ENCODE data around the gene MN1.
A peak's percentile ranks its signal among the peaks of the same experiment; 100 is the strongest.

MN1 gene

GRCh38 chr22:27815826-27816530 is 14.4 kb upstream of the MN1 start:
- TF ChIP-seq, protein P1, sequence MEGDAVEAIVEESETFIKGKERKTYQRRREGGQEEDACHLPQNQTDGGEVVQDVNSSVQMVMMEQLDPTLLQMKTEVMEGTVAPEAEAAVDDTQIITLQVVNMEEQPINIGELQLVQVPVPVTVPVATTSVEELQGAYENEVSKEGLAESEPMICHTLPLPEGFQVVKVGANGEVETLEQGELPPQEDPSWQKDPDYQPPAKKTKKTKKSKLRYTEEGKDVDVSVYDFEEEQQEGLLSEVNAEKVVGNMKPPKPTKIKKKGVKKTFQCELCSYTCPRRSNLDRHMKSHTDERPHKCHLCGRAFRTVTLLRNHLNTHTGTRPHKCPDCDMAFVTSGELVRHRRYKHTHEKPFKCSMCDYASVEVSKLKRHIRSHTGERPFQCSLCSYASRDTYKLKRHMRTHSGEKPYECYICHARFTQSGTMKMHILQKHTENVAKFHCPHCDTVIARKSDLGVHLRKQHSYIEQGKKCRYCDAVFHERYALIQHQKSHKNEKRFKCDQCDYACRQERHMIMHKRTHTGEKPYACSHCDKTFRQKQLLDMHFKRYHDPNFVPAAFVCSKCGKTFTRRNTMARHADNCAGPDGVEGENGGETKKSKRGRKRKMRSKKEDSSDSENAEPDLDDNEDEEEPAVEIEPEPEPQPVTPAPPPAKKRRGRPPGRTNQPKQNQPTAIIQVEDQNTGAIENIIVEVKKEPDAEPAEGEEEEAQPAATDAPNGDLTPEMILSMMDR (conservative IDR thresholded peaks at IDR 0.05; ENCODE audit: control insufficient read depth, insufficient read depth, low read depth, low read length), result no peak
- DNase-seq (ENCODE audit: low read depth), result no peak
- no peak overlapping the region for H3K4me3 ChIP-seq (ENCODE audit: control insufficient read depth, low read depth, low read length)

DNA sequence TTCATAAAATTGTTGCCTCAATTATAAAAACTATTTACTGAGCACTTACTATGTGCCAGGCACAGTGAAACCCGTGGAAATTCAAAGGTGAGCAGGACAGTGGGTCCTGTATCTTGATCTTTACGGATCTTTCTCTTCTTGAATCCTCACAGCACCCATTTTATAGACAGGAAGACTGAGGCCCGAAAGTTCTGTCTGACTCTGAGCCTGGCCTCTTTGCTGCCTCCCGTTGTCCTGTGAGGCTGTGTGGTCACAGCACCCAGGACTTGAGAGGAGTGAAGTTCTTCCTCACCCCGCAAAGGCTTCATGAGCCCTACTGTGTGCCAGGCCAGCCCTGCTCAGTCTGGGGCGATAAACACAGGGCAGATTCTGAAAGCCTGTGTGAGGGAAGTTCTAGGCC is 13.4 kb upstream of the MN1 start:
- no peak for DNase-seq (ENCODE audit: low read depth)
- H3K4me3 ChIP-seq (ENCODE audit: control insufficient read depth, low read depth, low read length), result no peak overlapping the region
- TF ChIP-seq, protein P1 (conservative IDR thresholded peaks at IDR 0.05; ENCODE audit: control insufficient read depth, insufficient read depth, low read depth, low read length), result no peak

GRCh38 chr22:27811778-27812177 is 10.2 kb upstream of the MN1 start:
- TF ChIP-seq, protein P1 (conservative IDR thresholded peaks at IDR 0.05; ENCODE audit: control insufficient read depth, insufficient read depth, low read depth, low read length), result no peak
- no peak for DNase-seq (ENCODE audit: low read depth)
- H3K4me3 ChIP-seq (ENCODE audit: control insufficient read depth, low read depth, low read length), result no peak overlapping the region

DNA sequence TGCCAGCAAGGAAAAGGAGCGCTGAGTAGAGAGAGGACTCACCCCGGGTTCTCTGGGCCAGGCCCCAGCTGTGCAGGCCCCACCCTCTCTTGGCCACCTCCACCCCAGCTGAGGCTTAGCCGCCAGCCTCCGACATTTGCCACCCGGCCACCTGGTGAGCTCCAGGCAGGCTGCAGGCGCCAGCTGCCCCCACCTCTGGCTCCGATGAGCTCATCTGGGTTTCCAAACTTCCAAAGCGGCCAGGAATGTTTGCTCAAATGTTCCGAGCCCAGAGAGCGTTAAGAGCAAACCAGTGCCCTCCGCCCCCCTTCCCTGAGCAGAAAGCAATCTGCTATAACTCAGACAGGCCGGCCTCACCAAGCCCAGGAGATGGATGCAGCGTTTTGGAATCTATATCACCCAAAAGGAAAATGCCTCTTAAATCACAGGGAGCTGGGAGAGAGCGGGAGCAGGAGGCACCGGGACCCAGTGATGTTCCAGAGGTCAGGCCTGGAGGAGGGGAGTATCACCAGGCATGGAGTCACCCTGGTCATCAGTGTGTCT is 9.1 kb upstream of the MN1 start:
- TF ChIP-seq, protein P1 (conservative IDR thresholded peaks at IDR 0.05; ENCODE audit: control insufficient read depth, insufficient read depth, low read depth, low read length), result no peak
- H3K4me3 ChIP-seq (ENCODE audit: control insufficient read depth, low read depth, low read length), result no peak overlapping the region
- peak; percentile 49 for DNase-seq (ENCODE audit: low read depth)

DNA sequence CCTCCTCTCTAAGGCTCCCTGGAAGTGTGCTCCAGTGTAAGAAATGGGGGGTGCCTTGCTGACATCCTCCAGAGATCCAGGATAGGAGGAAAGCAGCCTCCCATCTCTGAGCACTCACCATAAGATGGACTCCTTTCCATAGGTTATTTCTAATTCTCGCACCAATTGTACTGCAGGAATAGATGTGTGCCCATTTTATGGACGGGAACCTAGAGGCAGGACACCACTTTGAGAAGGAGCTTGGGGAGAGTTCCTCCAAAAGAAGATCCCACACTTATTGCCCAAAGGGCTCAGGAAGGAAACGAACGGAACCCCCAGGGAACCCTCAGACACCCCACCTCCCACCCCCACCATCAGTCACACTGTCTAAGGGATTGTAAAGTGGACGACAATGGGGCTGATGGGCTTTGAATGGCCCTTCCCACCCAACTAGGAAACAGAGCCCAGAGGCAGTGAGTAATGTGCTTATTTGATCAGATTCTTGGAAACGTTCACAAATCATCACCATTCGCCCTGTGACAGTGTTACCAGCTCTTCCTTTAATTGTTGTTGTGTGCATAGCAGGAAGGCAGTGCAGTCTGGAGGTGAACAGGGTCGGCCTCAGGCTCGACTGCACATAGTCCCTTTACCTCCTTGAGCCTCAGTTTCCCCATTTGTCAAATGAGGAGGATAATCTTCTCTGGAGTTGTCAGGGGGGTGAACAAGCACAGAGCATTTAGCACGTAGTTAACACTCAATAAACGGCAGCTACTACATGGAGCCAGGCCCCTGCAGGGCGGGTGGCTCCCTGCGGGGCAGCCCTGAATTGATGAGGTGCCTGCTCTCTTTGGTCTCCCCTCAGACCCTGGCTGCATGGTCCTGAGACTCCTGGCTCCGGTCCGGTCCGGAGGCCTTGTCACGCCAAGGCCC is 8.4 kb upstream of the MN1 start:
- no peak for DNase-seq (ENCODE audit: low read depth)
- TF ChIP-seq, protein P1 (conservative IDR thresholded peaks at IDR 0.05; ENCODE audit: control insufficient read depth, insufficient read depth, low read depth, low read length), result no peak
- H3K4me3 ChIP-seq (ENCODE audit: control insufficient read depth, low read depth, low read length), result no peak overlapping the region

GRCh38 chr22:27809226-27809603 is 7.7 kb upstream of the MN1 start:
- DNase-seq (ENCODE audit: low read depth), result no peak
- no peak overlapping the region for H3K4me3 ChIP-seq (ENCODE audit: control insufficient read depth, low read depth, low read length)
- TF ChIP-seq, protein P1 (conservative IDR thresholded peaks at IDR 0.05; ENCODE audit: control insufficient read depth, insufficient read depth, low read depth, low read length), result no peak

All from fibroblast of mammary gland (primary cell).